AG10803 (cell line): ENCODE data around the gene RCCD1.

Source experiments
- DNase-seq: peaks from one replicate; pipeline ENCODE4 v3.0.0; 2010; ENCODE audit warnings: low read depth
- H3K4me3 ChIP-seq: 2 replicates; pipeline ENCODE4 v1.5.1; 2011; ENCODE audit warnings: mild to moderate bottlenecking, low read length, control low read depth
- CTCF ChIP-seq: conservative IDR thresholded peaks from 2 replicates; pipeline ENCODE4 v1.5.1; 2011; ENCODE audit warnings: mild to moderate bottlenecking, low read length, control low read depth, inconsistent platforms

The RCCD1 gene

GRCh38 chr15:90947577-90948357 is 6.9 kb upstream of the RCCD1 start:
- no peak overlapping the region for H3K4me3 ChIP-seq
- TF ChIP-seq CTCF = no peak
- no peak for DNase-seq

GRCh38 chr15:90948506-90948905 is 6.2 kb upstream of the RCCD1 start:
- DNase-seq = no peak

GRCh38 chr15:90949979-90950675 is 4.6 kb upstream of the RCCD1 start:
- DNase-seq = no peak
- no peak for TF ChIP-seq CTCF
- no peak overlapping the region for H3K4me3 ChIP-seq

More at GRCh38 chr15:90948506-90948905, 6.2 kb upstream of the RCCD1 start:
- TF ChIP-seq CTCF = no peak
- H3K4me3 ChIP-seq = no peak overlapping the region

- DNase-seq = no peak
- H3K4me3 ChIP-seq = no peak overlapping the region
- TF ChIP-seq CTCF = no peak
These were observed 4.0 kb upstream of the RCCD1 start for GRCh38 chr15:90950676-90951075.

- no peak overlapping the region for H3K4me3 ChIP-seq
- no peak for DNase-seq
- no peak for TF ChIP-seq CTCF
These were observed 1.6 kb upstream of the RCCD1 start for GRCh38 chr15:90952901-90953677.

- no peak for TF ChIP-seq CTCF
- DNase-seq = no peak
- H3K4me3 ChIP-seq = peak overlapping the region; percentile 92
These were observed 555 bp upstream of the RCCD1 start for GRCh38 chr15:90953947-90954711.
